SW480 (cell line): ENCODE results near the gene KRCC1.
"Not testable (repeated sequence)": the region's sequence is repeated elsewhere in the genome, so short reads cannot be mapped to it uniquely, and the experiment has no call there.

Source experiments
- DNase-seq: peaks from one replicate; pipeline ENCODE4 v3.0.0-alpha.2; 2016; ENCODE audit warnings: low spot score

KRCC1 gene

GRCh38 chr2:88000474-88000873 is 55.1 kb downstream of the KRCC1 start:
- DNase-seq = not testable (repeated sequence)

GRCh38 chr2:87996570-87996969 is 59.0 kb downstream of the KRCC1 start:
- DNase-seq = no peak

- DNase-seq = no peak
Observed at GRCh38 chr2:87995756-87996155, 59.8 kb downstream of the KRCC1 start.

GRCh38 chr2:87994304-87994850 is 61.2 kb downstream of the KRCC1 start:
- not testable (repeated sequence) for DNase-seq

GRCh38 chr2:87992569-87992968 is 63.0 kb downstream of the KRCC1 start:
- not testable (repeated sequence) for DNase-seq

- not testable (repeated sequence) for DNase-seq
Observed at GRCh38 chr2:87987473-87987872, 68.1 kb downstream of the KRCC1 start.

- DNase-seq = not testable (repeated sequence)
Observed at GRCh38 chr2:87985902-87986301, 69.7 kb downstream of the KRCC1 start.

DNA sequence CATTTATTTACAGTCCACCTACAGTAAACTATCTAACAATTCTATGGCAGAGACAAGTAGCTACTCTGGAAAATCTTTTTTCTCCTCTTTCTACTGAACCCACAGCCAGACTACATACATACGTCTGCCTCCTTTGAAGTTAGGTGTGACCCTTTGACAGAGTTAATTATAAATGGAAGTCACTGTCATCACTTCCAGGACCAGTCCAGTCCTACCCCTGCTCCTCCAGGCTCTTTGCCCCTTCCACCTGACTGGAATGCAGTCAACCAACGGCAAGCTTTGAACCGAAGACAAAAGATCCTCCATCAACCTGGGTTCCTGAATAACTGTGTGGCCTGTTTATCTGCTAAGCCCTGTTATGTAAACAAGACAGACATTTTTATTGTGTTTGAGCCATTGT is 74.4 kb downstream of the KRCC1 start:
- DNase-seq = not testable (repeated sequence)
